ENCODE results near the gene WWC2. TPM values are rescaled to one million over a fixed set of nuclear protein-coding genes. Genes with fewer than 3 reads are reported as not detected.

WWC2 gene
- total and polyA plus RNA-seq, 2 donors (not counting 3 experiments of a cell fraction or from before 2014, with no cell fraction given) = 12.9 to 52.2 TPM

GRCh38 chr4:183343730-183344129 lies 244.7 kb downstream of the WWC2 start:
- no peak for TF ChIP-seq EZH2 (IDR thresholded peaks at IDR 0.05; ENCODE audit: borderline replicate concordance, low read depth, low read length, severe bottlenecking)
- no peak for TF ChIP-seq CTCF (IDR thresholded peaks at IDR 0.05; ENCODE audit: extremely low read depth in 1 of 2, insufficient read depth in 1 of 2, low read depth in 1 of 2, low read length in 2 of 2)
- no peak for TF ChIP-seq MAX (IDR thresholded peaks at IDR 0.05; ENCODE audit: insufficient read depth, insufficient read length)
- no peak for TF ChIP-seq FOS (IDR thresholded peaks at IDR 0.05; ENCODE audit: borderline replicate concordance, insufficient read depth, low read length)
- no peak for TF ChIP-seq MYC (IDR thresholded peaks at IDR 0.05; ENCODE audit: low read depth, low read length)
- no peak for TF ChIP-seq JUN (IDR thresholded peaks at IDR 0.05; ENCODE audit: borderline replicate concordance, insufficient read depth, insufficient read length, low read depth)
- TF ChIP-seq POLR2AphosphoS5 (IDR thresholded peaks at IDR 0.05; ENCODE audit: insufficient read depth, low read depth, low read length) = no peak
- no peak for TF ChIP-seq POLR2A (IDR thresholded peaks at IDR 0.05; ENCODE audit: low read depth, low read length)
- TF ChIP-seq GATA2 (IDR thresholded peaks at IDR 0.05; ENCODE audit: insufficient read depth, insufficient read length, low read depth, low read length) = no peak
- Histone ChIP-seq H3K36me3 (ENCODE audit: control insufficient read depth in 2 of 2, extremely low read depth in 1 of 2, insufficient read depth in 2 of 2, low read length in 2 of 2) (no peaks in the 10 kb centered on the region), H3K4me2 (ENCODE audit: insufficient read depth, low read length) (no peak overlapping the region), H4K20me1 (replicated peaks; ENCODE audit: control insufficient read depth, extremely low read depth, insufficient read depth, low read length) (no peaks in the 10 kb centered on the region), H3K9me1 (replicated peaks; ENCODE audit: control insufficient read depth, extremely low read depth, insufficient read depth, low read length) (no peaks in the 10 kb centered on the region), H3K9ac (replicated peaks; ENCODE audit: extremely low read depth, insufficient read depth, low read length) (no peak overlapping the region), H3K4me1 (ENCODE audit: control insufficient read depth, extremely low read depth, insufficient read depth, low read length) (peaks cover 3% of the 10 kb centered on the region), H3K79me2 (ENCODE audit: control insufficient read depth, insufficient read depth, low read length) (no peaks in the 10 kb centered on the region), H3K27me3 (ENCODE audit: control insufficient read depth in 2 of 2, insufficient read depth in 2 of 2, low read length in 2 of 2) (no peaks in the 10 kb centered on the region), H2AFZ (ENCODE audit: low read depth, low read length) (no peak overlapping the region), H3K9me3 (replicated peaks; ENCODE audit: control insufficient read depth, insufficient read depth, low read length) (no peaks in the 10 kb centered on the region), H3K27ac (ENCODE audit: insufficient read depth, low read depth, low read length) (no peak overlapping the region), H3K4me3 (replicated peaks in 1 of 3; ENCODE audit: insufficient read depth in 1 of 3, low read depth in 1 of 3, low read length in 3 of 3) (no peak overlapping the region)
- dilution Hi-C loops (cut with MboI; ENCODE audit: extremely low pct_ligation_motif_present, low sequenced_read_pairs) (no loop called here), intact Hi-C loops (cut with micrococcal nuclease) (no loop called here)
- CTCF ChIA-PET = interaction anchor here (0.7 kb wide), 1 partner anchor 9 kb away, joined by 3 read pairs; no protein-coding TSS in a partner anchor
- DNase-seq (ENCODE audit: low read depth, low spot score) = no peak
- no peak for FAIRE-seq
- POLR2A ChIA-PET = no interaction called here
- no TSS peak for BruUV-seq (replicated peaks)

Measured in endothelial cell of umbilical vein (primary cell).